ENCODE measurements around the gene UBL7.

Gene UBL7

DNA sequence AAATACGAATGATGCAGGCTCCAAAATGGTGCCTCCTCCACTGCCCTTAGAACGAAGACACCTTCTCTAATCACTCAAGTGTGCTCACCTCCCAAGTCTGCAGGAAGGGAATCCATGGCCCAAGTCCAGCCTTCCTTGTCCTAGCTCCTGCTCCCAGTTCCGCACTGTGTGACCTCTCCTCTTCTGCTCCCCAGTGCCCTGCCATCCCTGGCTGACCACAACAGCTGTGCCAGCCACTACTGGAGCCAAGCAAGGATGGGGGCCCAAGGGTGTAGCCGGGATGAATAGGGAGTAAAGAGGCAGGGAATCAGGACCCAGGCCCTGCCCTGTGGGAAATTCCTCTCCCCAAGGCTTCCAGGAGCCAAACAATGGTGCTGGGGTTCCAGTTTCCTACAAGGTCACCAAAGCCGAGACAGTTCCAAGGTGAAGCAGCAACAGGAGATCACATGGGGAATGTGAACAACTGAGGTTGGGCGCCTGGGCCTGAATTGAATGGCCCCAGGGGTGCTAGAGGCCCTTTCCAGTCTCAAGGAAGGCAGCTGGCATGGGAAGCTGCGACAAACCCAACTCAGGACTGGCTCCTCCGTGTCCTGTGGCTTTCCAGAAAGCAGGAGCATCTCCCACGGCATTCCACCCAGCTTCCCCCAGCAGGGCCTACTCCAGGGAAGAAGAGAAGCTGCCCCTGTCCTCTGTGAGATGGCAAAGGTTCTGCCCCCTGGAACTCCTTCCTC is 47.4 kb downstream of the UBL7 start:
- DNase-seq (ENCODE audit: low read depth in 1 of 2, low spot score in 1 of 2) = no peak
- no peaks in the 10 kb centered on the region for H3K27me3 ChIP-seq (ENCODE audit: insufficient read depth, poor library complexity, severe bottlenecking)
- H3K4me3 ChIP-seq (replicated peaks; ENCODE audit: insufficient read depth, low read length) = no peak overlapping the region
- H3K27ac ChIP-seq (replicated peaks) = no peak overlapping the region
- TF ChIP-seq, protein P1, sequence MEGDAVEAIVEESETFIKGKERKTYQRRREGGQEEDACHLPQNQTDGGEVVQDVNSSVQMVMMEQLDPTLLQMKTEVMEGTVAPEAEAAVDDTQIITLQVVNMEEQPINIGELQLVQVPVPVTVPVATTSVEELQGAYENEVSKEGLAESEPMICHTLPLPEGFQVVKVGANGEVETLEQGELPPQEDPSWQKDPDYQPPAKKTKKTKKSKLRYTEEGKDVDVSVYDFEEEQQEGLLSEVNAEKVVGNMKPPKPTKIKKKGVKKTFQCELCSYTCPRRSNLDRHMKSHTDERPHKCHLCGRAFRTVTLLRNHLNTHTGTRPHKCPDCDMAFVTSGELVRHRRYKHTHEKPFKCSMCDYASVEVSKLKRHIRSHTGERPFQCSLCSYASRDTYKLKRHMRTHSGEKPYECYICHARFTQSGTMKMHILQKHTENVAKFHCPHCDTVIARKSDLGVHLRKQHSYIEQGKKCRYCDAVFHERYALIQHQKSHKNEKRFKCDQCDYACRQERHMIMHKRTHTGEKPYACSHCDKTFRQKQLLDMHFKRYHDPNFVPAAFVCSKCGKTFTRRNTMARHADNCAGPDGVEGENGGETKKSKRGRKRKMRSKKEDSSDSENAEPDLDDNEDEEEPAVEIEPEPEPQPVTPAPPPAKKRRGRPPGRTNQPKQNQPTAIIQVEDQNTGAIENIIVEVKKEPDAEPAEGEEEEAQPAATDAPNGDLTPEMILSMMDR (IDR thresholded peaks at IDR 0.05; ENCODE audit: insufficient read depth, low read length) = no peak
- no peak for TF ChIP-seq REST (IDR thresholded peaks at IDR 0.05; ENCODE audit: insufficient replicate concordance, low read depth)
- TF ChIP-seq SPI1 (IDR thresholded peaks at IDR 0.05; ENCODE audit: borderline replicate concordance, low read depth) = no peak
- no peak for TF ChIP-seq POLR2AphosphoS5 (IDR thresholded peaks at IDR 0.05; ENCODE audit: low read depth)
- no peak for TF ChIP-seq GABPA (IDR thresholded peaks at IDR 0.05; ENCODE audit: low read depth)

- TF ChIP-seq, protein P1 (IDR thresholded peaks at IDR 0.05; ENCODE audit: insufficient read depth, low read length) = no peak
- Histone ChIP-seq H3K4me3 (replicated peaks; ENCODE audit: insufficient read depth, low read length) (no peak overlapping the region), H3K27ac (replicated peaks) (no peak overlapping the region), H3K27me3 (ENCODE audit: insufficient read depth, poor library complexity, severe bottlenecking) (no peaks in the 10 kb centered on the region)
- no peak for DNase-seq (ENCODE audit: low read depth in 1 of 2, low spot score in 1 of 2)
These were observed 48.8 kb downstream of the UBL7 start for GRCh38 chr15:74412159-74412558.

DNA sequence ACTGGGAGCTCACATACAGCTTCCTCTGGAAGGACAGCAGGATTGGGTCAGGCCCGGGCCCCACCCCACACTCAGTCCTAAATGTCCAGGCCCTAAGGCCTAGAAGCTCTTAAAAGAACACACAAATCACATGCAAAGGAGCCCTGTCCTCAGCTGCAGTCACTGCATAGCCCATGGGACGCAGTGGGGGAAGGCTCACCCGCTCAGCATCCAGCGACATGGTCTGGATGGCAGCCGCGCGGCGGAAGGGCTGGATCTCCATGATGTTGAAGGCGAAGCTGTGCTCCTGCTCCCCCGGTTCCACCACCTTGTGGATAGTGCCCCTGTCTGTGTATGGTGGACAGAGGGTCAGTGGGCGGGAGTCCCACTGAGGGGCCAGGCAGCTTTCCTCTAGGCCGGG is 49.3 kb downstream of the UBL7 start:
- TF ChIP-seq REST (IDR thresholded peaks at IDR 0.05; ENCODE audit: insufficient replicate concordance, low read depth) (no peak), POLR2AphosphoS5 (IDR thresholded peaks at IDR 0.05; ENCODE audit: low read depth) (no peak), SPI1 (IDR thresholded peaks at IDR 0.05; ENCODE audit: borderline replicate concordance, low read depth) (no peak), GABPA (IDR thresholded peaks at IDR 0.05; ENCODE audit: low read depth) (no peak)
- TF ChIP-seq, protein P1 (IDR thresholded peaks at IDR 0.05; ENCODE audit: insufficient read depth, low read length) = no peak
- H3K4me3 ChIP-seq (replicated peaks; ENCODE audit: insufficient read depth, low read length) = no peak overlapping the region
- no peak for DNase-seq (ENCODE audit: low read depth in 1 of 2, low spot score in 1 of 2)
- H3K27me3 ChIP-seq (ENCODE audit: insufficient read depth, poor library complexity, severe bottlenecking) = no peaks in the 10 kb centered on the region
- no peak overlapping the region for H3K27ac ChIP-seq (replicated peaks)

DNA sequence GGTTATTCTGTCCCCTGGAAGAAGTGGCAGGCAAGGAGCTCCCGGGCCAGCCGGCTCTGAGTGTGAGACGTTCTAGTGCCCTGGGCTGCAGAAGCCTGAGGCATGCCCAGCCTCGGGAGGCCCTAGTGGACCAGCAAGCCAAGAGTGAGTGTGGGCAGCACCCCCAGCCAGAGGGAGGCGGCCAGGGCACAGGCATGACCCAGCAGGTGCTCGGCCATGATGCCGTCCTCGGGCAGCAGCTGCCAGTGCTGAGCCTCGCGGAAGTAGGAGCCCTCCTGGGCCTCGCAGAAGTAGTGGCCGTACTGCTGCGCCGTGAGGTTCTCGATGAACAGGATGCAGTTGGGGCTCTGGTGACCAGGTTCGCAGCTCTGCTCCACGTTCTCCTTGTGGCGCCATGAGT is 50.5 kb downstream of the UBL7 start:
- TF ChIP-seq, protein P1 (IDR thresholded peaks at IDR 0.05; ENCODE audit: insufficient read depth, low read length) = no peak
- no peak for TF ChIP-seq SPI1 (IDR thresholded peaks at IDR 0.05; ENCODE audit: borderline replicate concordance, low read depth)
- no peak for TF ChIP-seq GABPA (IDR thresholded peaks at IDR 0.05; ENCODE audit: low read depth)
- TF ChIP-seq REST (IDR thresholded peaks at IDR 0.05; ENCODE audit: insufficient replicate concordance, low read depth) = no peak
- no peak for TF ChIP-seq POLR2AphosphoS5 (IDR thresholded peaks at IDR 0.05; ENCODE audit: low read depth)
- Histone ChIP-seq H3K27me3 (ENCODE audit: insufficient read depth, poor library complexity, severe bottlenecking) (no peaks in the 10 kb centered on the region), H3K4me3 (replicated peaks; ENCODE audit: insufficient read depth, low read length) (no peak overlapping the region), H3K27ac (replicated peaks) (no peak overlapping the region)
- no peak for DNase-seq (ENCODE audit: low read depth in 1 of 2, low spot score in 1 of 2)
